K562 (cell line): ENCODE results near the gene CHSY3. TPM values are rescaled to one million over a fixed set of nuclear protein-coding genes. Genes with fewer than 3 reads are reported as not detected.

ENCODE experiments used
- FOXP1 ChIP-seq: sonication (generic); formaldehyde crosslinking; IDR thresholded peaks from 2 replicates; pipeline ENCODE4 v1.8.0; 2022; ENCODE audit warnings: mild to moderate bottlenecking, missing genetic modification reagents
- NELFE ChIP-seq: IDR thresholded peaks from 2 replicates; pipeline ENCODE4 v1.6.1; 2011; ENCODE audit warnings: mild to moderate bottlenecking; ENCODE audit not compliant: insufficient read depth, insufficient read length
- NONO ChIP-seq, 2 experiments: fragments of 200-400 bp in 1 of 2; fragments of 450-650 bp in 1 of 2; formaldehyde crosslinking in 1 of 2; IDR thresholded peaks; 2 replicates each; pipeline ENCODE4 v1.6.1; 2017; ENCODE audit warnings: low read depth in 2 of 2, mild to moderate bottlenecking in 2 of 2, moderate library complexity in 2 of 2, low read length in 1 of 2
- POLR2B ChIP-seq: fragments of 450-650 bp; IDR thresholded peaks from 2 replicates; pipeline ENCODE4 v1.6.1; 2018; ENCODE audit warnings: low read depth; ENCODE audit not compliant: partially characterized antibody
- PRPF4 ChIP-seq: fragments of 200-400 bp; formaldehyde crosslinking; IDR thresholded peaks from one replicate; pipeline ENCODE4 v1.6.1; 2017; ENCODE audit warnings: low read length, low read depth, mild to moderate bottlenecking; ENCODE audit not compliant: insufficient read depth, poor library complexity, severe bottlenecking
- PURB ChIP-seq: sonication (generic); formaldehyde crosslinking; IDR thresholded peaks from 2 replicates; pipeline ENCODE4 v1.9.0; 2021; ENCODE audit warnings: low read depth, mild to moderate bottlenecking, missing genetic modification reagents
- ZNF408 ChIP-seq: fragments of 250-450 bp; sonication (Bioruptor Pico); IDR thresholded peaks from 2 replicates; pipeline ENCODE4 v1.4.0; 2020; ENCODE audit warnings: low read depth, mild to moderate bottlenecking, moderate library complexity
- ZNF764 ChIP-seq: fragments of 250-450 bp; sonication (Bioruptor Pico); IDR thresholded peaks from 2 replicates; pipeline ENCODE4 v1.4.0; 2020; ENCODE audit warnings: low read depth, mild to moderate bottlenecking, moderate library complexity
- polyA plus RNA-seq, 8 experiments: library from polyadenylated mRNA; depleted of rRNA in 4 of 8; stranded (reverse) in 5 of 8; unstranded in 3 of 8; fragments of >200 nt; fragmentation: Nextera tagmentation in 2 of 8; fragmentation: Illumina TruSeq in 1 of 8; extraction: Ambion mirVana in 2 of 8; extraction: Trizol in 1 of 8; gene quantifications; 2 replicates each; pipeline versions ENCODE4 v1.2.1 to v1.2.3, GENCODE V29; 2011 to 2014; ENCODE audit warnings: inconsistent platforms in 1 of 8, missing spikeins in 1 of 8
- total RNA-seq, 7 experiments: library from RNA; depleted of rRNA in 6 of 7; stranded (reverse); fragments of >200 nt in 6 of 7; fragmentation: Illumina TruSeq in 2 of 7; extraction: Trizol in 2 of 7; gene quantifications; 2 replicates each; pipeline versions ENCODE4 v1.2.1 to v1.2.3, GENCODE V29; 2011 to 2021; ENCODE audit warnings: low replicate concordance in 1 of 7
- TF ChIP-seq, protein P1 (sequence below): fragments of 200-600 bp; sonication (generic); IDR thresholded peaks from one replicate; pipeline ENCODE4 v1.6.1; 2012; ENCODE audit warnings: mild to moderate bottlenecking, low read depth, low read length, inconsistent platforms
- TF ChIP-seq, protein P2 (sequence below): fragments of 450-650 bp; formaldehyde crosslinking; IDR thresholded peaks from 2 replicates; pipeline ENCODE4 v1.4.0; 2020; ENCODE audit warnings: mild to moderate bottlenecking

Gene CHSY3
- total and polyA plus RNA-seq, 9 of the 15 experiments (the other 6 are each of a cell fraction or from before 2014, with no cell fraction given) = 0.04 TPM; not detected in 8

DNA sequence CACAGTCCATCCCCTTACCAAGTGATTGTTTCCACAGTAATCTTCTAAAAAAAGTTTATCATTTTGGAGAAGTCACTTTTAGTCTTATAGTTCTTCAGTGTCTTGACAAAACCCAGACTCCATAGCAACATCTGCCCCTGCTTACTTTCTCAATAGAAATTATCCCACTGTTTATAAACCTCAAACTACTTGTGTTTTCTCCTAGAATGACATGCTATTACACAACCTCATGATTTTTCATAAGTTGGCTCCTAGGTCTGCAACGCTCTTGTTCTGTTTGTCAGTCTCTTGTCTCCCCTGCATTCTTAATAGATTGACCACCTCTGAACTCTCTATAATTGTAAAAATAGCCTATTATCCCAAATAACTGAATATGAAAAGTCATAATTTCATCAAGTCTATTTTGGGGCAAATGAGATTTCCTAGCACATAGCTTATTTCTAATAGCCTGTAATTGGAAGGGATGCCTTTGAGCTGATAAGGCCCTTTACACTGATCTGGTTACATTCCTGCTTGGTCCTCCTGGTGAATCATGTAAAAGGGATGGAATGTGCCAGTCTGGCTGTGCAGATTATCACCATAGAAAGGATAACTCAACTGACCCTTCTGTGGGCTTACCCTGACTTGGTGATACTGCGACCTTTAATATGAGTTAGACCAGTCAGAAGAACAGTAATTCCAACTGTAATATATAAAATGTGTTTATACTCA lies 69.6 kb downstream of the CHSY3 start (continued):
- TF ChIP-seq POLR2B (no peak), ZNF408 (CRISPR knock-in tag) (no peak), NONO (IDR thresholded peaks at IDR 0.05; ENCODE audit: low read depth in 2 of 2, low read length in 1 of 2) (no peak), PURB (CRISPR knock-in tag) (no peak), FOXP1 (no peak), ZNF764 (CRISPR knock-in tag) (no peak), PRPF4 (no peak), NELFE (no peak)
- TF ChIP-seq, protein P1, sequence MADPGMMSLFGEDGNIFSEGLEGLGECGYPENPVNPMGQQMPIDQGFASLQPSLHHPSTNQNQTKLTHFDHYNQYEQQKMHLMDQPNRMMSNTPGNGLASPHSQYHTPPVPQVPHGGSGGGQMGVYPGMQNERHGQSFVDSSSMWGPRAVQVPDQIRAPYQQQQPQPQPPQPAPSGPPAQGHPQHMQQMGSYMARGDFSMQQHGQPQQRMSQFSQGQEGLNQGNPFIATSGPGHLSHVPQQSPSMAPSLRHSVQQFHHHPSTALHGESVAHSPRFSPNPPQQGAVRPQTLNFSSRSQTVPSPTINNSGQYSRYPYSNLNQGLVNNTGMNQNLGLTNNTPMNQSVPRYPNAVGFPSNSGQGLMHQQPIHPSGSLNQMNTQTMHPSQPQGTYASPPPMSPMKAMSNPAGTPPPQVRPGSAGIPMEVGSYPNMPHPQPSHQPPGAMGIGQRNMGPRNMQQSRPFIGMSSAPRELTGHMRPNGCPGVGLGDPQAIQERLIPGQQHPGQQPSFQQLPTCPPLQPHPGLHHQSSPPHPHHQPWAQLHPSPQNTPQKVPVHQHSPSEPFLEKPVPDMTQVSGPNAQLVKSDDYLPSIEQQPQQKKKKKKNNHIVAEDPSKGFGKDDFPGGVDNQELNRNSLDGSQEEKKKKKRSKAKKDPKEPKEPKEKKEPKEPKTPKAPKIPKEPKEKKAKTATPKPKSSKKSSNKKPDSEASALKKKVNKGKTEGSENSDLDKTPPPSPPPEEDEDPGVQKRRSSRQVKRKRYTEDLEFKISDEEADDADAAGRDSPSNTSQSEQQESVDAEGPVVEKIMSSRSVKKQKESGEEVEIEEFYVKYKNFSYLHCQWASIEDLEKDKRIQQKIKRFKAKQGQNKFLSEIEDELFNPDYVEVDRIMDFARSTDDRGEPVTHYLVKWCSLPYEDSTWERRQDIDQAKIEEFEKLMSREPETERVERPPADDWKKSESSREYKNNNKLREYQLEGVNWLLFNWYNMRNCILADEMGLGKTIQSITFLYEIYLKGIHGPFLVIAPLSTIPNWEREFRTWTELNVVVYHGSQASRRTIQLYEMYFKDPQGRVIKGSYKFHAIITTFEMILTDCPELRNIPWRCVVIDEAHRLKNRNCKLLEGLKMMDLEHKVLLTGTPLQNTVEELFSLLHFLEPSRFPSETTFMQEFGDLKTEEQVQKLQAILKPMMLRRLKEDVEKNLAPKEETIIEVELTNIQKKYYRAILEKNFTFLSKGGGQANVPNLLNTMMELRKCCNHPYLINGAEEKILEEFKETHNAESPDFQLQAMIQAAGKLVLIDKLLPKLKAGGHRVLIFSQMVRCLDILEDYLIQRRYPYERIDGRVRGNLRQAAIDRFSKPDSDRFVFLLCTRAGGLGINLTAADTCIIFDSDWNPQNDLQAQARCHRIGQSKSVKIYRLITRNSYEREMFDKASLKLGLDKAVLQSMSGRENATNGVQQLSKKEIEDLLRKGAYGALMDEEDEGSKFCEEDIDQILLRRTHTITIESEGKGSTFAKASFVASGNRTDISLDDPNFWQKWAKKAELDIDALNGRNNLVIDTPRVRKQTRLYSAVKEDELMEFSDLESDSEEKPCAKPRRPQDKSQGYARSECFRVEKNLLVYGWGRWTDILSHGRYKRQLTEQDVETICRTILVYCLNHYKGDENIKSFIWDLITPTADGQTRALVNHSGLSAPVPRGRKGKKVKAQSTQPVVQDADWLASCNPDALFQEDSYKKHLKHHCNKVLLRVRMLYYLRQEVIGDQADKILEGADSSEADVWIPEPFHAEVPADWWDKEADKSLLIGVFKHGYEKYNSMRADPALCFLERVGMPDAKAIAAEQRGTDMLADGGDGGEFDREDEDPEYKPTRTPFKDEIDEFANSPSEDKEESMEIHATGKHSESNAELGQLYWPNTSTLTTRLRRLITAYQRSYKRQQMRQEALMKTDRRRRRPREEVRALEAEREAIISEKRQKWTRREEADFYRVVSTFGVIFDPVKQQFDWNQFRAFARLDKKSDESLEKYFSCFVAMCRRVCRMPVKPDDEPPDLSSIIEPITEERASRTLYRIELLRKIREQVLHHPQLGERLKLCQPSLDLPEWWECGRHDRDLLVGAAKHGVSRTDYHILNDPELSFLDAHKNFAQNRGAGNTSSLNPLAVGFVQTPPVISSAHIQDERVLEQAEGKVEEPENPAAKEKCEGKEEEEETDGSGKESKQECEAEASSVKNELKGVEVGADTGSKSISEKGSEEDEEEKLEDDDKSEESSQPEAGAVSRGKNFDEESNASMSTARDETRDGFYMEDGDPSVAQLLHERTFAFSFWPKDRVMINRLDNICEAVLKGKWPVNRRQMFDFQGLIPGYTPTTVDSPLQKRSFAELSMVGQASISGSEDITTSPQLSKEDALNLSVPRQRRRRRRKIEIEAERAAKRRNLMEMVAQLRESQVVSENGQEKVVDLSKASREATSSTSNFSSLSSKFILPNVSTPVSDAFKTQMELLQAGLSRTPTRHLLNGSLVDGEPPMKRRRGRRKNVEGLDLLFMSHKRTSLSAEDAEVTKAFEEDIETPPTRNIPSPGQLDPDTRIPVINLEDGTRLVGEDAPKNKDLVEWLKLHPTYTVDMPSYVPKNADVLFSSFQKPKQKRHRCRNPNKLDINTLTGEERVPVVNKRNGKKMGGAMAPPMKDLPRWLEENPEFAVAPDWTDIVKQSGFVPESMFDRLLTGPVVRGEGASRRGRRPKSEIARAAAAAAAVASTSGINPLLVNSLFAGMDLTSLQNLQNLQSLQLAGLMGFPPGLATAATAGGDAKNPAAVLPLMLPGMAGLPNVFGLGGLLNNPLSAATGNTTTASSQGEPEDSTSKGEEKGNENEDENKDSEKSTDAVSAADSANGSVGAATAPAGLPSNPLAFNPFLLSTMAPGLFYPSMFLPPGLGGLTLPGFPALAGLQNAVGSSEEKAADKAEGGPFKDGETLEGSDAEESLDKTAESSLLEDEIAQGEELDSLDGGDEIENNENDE = no peak
- TF ChIP-seq, protein P2, sequence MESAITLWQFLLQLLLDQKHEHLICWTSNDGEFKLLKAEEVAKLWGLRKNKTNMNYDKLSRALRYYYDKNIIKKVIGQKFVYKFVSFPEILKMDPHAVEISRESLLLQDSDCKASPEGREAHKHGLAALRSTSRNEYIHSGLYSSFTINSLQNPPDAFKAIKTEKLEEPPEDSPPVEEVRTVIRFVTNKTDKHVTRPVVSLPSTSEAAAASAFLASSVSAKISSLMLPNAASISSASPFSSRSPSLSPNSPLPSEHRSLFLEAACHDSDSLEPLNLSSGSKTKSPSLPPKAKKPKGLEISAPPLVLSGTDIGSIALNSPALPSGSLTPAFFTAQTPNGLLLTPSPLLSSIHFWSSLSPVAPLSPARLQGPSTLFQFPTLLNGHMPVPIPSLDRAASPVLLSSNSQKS (CRISPR knock-in tag) = no peak
